ENCODE measurements around the gene SGTA. TPM values are rescaled to one million over a fixed set of nuclear protein-coding genes. Genes with fewer than 3 reads are reported as not detected.
A peak's percentile ranks its signal among the peaks of the same experiment; 100 is the strongest.
"Not testable (repeated sequence)": the region's sequence is repeated elsewhere in the genome, so short reads cannot be mapped to it uniquely, and the experiment has no call there.

The SGTA gene
- total RNA-seq, 1 experiment from 2014 or later, result 114 TPM

DNA sequence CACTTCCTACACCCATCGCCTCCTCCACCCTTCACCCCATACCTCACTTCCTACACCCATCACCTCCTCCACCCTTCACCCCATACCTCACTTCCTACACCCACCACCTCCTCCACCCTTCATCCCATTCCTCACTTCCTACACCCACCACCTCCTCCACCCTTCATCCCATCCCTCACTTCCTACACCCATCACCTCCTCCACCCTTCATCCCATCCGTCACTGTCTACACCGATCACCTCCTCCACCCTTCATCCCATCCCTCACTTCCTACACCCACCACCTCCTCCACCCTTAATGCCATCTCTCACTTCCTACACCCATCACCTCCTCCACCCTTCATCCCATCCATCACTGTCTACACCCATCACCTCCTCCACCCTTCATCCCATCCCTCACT lies 69.9 kb downstream of the SGTA start:
- not testable (repeated sequence) for DNase-seq (ENCODE audit: low spot score)

DNA sequence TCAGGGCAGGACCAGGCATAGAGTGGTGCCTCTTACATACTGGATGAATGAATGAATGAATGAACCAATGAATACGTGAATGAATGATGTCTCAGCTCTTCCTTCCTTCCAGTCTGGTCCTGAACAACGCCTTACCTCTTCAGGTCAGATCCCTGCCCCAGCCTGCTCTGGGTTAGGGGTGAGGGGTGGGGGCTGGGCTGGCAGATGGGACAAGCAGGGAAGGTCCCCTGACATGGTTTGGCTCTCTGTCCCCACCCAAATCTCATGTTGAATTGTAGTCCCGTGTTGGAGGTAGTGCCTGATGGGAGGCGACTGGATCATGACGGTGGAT lies 71.2 kb downstream of the SGTA start:
- no peak for DNase-seq (ENCODE audit: low spot score)

GRCh38 chr19:2711172-2711874 lies 71.8 kb downstream of the SGTA start:
- DNase-seq (ENCODE audit: low spot score), result peak; percentile 81

- DNase-seq (ENCODE audit: low spot score), result no peak
Measured at GRCh38 chr19:2706251-2706650, 76.8 kb downstream of the SGTA start.

Other genes with a start within 250 kb of the SGTA start
- gene GNG7, start 80.6 kb downstream of the SGTA start, total RNA-seq (2014; rRNA removed; shearing (Covaris generic)), result 0.38 and 1.1 TPM in 2 replicates
- gene DIRAS1, start 61.9 kb downstream of the SGTA start, total RNA-seq (2014; rRNA removed; shearing (Covaris generic)), result 14.9 and 18.3 TPM in 2 replicates
- 91.0 and 100 TPM in 2 replicates for gene SLC39A3, start 43.3 kb downstream of the SGTA start, total RNA-seq (2014; rRNA removed; shearing (Covaris generic))
- gene THOP1, start 2.2 kb upstream of the SGTA start, total RNA-seq (2014; rRNA removed; shearing (Covaris generic)), result 390 and 397 TPM in 2 replicates
- gene ZNF554, start 36.6 kb upstream of the SGTA start, total RNA-seq (2014; rRNA removed; shearing (Covaris generic)), result 4.6 and 4.8 TPM in 2 replicates
- gene ZNF555, start 58.2 kb upstream of the SGTA start, total RNA-seq (2014; rRNA removed; shearing (Covaris generic)), result 8.2 and 8.4 TPM in 2 replicates
- gene ZNF556, start 84.1 kb upstream of the SGTA start, total RNA-seq (2014; rRNA removed; shearing (Covaris generic)), result not detected in 2 replicates
- 7.2 and 9.2 TPM in 2 replicates for gene ZNF57, start 117.7 kb upstream of the SGTA start, total RNA-seq (2014; rRNA removed; shearing (Covaris generic))
- 6.5 and 9.0 TPM in 2 replicates for gene ZNF77, start 161.7 kb upstream of the SGTA start, total RNA-seq (2014; rRNA removed; shearing (Covaris generic))
- gene TLE6, start 194.3 kb upstream of the SGTA start, total RNA-seq (2014; rRNA removed; shearing (Covaris generic)), result 4.8 and 6.3 TPM in 2 replicates
- 2.3 and 2.4 TPM in 2 replicates for gene TLE2, start 246.0 kb upstream of the SGTA start, total RNA-seq (2014; rRNA removed; shearing (Covaris generic))